NT2/D1 (cell line): ENCODE measurements around the gene HNRNPUL2.

Source experiments
- YY1 ChIP-seq: IDR thresholded peaks from 2 replicates; pipeline ENCODE4 v1.6.1; 2011; ENCODE audit not compliant: insufficient read length, insufficient read depth
- ZNF274 ChIP-seq: IDR thresholded peaks from 2 replicates; pipeline ENCODE4 v1.6.1; 2011; ENCODE audit warnings: mild to moderate bottlenecking, low read depth, low read length

DNA sequence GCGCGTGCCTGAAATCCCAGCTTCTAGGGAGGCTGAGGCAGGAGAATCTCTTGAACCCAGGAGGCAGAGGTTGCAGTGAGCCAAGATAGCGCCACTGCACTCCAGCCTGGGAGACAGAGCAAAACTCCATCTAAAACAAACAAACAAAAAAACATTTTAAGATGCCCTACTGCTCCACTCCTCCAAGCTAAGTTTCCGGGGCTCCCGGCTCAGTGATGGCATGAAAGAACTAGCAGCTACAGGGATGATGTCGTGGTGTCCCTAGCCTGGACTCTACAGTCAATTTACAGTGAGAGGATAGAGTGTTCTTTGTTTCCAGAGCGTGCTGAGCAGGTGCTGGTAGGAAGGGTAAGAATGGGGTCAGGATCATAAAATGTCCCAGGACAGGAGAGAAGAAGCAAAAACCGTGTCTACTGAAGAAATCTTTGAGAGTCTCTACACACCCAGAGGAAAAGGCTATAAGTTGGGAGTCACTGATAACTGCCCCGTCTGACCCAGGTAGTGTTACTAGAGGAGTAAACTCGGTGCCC lies 27.9 kb upstream of the HNRNPUL2 start:
- TF ChIP-seq YY1 (no peak), ZNF274 (no peak)
